Neural cell (in vitro differentiated cells): ENCODE data around the gene ROBO4.

Experiments used
- POLR2AphosphoS5 ChIP-seq: IDR thresholded peaks from 2 replicates; pipeline ENCODE4 v1.6.1; 2012
- REST ChIP-seq: IDR thresholded peaks from 2 replicates; pipeline ENCODE4 v1.6.1; 2012; ENCODE audit warnings: borderline replicate concordance
- TF ChIP-seq, protein P1 (sequence below): fragments of 450-650 bp; IDR thresholded peaks from 2 replicates; pipeline ENCODE4 v1.5.1; 2014; ENCODE audit warnings: antibody characterized with exemption, mild to moderate bottlenecking, moderate library complexity; ENCODE audit not compliant: poor library complexity, severe bottlenecking

DNA sequence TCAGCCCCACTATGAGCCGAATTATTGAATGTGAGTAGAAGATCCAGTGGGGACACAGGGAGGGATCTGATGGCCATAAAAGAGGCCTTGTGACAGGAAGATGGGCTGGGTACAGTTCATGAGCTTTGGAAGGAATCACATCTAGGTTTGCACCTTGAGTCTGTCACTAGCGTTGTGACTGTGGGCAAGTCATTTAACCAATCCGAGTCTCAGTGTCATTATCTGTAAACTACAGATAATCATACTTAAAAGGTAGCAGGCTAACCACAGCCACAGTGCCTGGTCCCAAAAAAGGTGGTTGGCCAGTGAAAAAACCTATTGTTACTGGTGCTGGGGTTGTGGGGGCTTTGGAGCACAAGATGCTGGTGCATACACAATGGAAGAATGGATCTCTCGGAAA lies 25.2 kb upstream of the ROBO4 start:
- TF ChIP-seq, protein P1, sequence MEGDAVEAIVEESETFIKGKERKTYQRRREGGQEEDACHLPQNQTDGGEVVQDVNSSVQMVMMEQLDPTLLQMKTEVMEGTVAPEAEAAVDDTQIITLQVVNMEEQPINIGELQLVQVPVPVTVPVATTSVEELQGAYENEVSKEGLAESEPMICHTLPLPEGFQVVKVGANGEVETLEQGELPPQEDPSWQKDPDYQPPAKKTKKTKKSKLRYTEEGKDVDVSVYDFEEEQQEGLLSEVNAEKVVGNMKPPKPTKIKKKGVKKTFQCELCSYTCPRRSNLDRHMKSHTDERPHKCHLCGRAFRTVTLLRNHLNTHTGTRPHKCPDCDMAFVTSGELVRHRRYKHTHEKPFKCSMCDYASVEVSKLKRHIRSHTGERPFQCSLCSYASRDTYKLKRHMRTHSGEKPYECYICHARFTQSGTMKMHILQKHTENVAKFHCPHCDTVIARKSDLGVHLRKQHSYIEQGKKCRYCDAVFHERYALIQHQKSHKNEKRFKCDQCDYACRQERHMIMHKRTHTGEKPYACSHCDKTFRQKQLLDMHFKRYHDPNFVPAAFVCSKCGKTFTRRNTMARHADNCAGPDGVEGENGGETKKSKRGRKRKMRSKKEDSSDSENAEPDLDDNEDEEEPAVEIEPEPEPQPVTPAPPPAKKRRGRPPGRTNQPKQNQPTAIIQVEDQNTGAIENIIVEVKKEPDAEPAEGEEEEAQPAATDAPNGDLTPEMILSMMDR: no peak
- TF ChIP-seq POLR2AphosphoS5 (no peak), REST (no peak)
